Stimulated activated naive CD8-positive, alpha-beta T cell treated with anti-CD3 and anti-CD28 coated beads, Interleukin-15, Interleukin-2, amounts not matched to agents 100 U/mL and 50 U/mL, for 24 hours (primary cell): ENCODE data around the gene CDH23.

Experiments used
- ATAC-seq: fragments of 150-1000 bp; cut with Tn5 transposase; one replicate; pipeline ENCODE4 v1.10.0; 2021
- DNase-seq: peaks from one replicate; pipeline ENCODE4 v3.0.0; 2021

CDH23 gene

DNA sequence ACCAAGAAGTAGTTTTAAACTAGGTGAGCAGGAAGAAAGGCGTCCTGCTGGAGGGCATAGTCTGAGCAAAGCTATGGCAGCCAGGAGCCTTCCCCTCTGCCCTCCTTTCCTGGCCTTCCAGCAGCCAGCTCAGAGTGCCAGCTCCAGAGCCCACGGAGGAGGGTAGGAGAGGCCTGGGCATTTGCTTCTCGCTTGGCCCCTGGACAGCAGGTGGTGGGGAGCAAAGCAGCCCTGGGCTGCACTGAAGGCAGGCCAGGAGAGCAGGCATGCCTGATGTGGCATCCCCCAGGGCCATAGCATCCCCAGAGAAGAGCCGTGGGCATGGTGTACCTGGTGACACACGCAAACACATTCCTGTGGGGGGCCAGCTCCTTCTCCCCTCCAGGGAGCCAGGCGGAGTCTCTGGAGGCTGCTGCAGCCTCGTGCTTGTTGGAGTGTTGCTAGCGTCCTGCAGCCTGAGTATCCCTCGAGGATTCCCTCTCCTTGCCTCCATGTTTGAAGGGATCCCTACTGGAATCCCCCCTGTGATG lies 43.9 kb downstream of the CDH23 start:
- no peak for DNase-seq
- no peak for ATAC-seq

DNA sequence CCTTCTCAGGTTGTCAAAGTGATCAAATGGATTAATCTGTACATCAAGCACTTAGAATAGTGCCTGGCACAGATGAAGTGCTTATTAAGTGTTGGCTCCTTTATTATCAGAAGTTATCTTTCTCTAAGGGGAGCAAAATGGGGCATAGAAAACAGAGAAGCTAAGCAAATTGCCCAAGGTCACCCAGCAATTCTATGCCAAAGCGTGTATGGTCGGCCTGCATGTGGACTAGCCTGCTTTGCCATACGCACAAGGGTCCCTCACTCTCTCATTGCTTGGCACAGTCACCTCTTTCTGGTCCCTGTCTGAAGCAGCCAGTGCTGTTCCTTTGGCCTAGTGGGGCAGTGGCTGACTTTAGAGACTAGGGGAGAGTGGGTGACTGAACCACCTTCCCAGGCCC lies 45.3 kb downstream of the CDH23 start:
- ATAC-seq, result no peak

DNA sequence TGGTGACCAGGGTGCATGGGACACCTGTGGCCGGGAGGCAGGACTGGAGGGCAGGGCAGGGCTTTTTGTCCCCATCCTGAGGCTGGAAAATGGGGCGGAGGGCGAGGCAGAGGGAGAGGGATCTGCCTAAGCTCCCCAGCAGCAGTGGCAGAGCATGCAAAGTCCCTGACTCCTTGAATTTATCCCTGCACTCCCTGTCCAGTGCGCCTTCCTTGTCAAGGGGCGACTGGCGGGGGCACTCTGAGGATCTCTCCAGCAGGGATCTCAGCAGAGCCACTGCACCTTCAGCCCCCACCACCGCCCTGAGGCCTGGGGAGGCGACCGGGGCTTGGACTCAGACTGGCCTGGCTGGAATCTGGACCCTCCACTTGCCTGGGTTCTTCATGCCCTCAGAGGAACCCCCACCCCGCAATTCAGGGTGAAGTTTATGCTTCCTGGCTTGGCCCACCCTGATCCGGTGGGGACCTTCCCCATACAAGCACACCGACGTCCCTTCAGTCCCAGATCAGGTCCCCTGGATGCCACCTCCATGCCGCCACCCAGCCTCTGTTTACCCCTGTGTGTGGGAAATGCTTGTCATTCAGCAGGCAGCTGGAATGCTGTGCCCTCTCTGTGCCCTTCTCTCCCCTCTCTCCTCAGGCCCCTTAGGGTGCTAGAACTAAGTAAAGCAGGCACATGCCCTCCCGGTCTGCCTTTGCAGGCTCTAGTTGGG lies 46.3 kb downstream of the CDH23 start:
- ATAC-seq (no peak), DNase-seq (no peak)

More for the DNA sequence above, 45.3 kb downstream of the CDH23 start:
- DNase-seq, result no peak

DNA sequence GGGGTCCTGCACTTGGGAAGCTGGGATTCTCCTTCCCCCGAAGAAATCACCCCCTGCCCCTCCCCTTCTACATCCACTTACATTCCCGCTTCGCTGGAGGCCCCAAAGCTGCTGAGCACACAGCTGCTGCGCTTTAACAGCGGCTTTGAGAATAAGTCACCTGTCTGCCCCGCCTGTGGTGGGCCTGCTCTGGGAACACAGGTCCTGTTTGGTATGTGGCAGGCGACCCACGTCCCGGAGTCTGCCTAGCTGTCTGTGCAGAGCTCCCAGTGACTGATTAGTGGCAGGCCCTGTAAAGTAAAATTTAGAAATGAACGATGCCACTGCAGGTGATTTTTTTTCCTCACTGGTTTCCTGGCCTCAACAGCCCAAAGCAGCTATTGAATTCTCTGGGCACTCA lies 47.0 kb downstream of the CDH23 start:
- DNase-seq (no peak), ATAC-seq (no peak)

DNA sequence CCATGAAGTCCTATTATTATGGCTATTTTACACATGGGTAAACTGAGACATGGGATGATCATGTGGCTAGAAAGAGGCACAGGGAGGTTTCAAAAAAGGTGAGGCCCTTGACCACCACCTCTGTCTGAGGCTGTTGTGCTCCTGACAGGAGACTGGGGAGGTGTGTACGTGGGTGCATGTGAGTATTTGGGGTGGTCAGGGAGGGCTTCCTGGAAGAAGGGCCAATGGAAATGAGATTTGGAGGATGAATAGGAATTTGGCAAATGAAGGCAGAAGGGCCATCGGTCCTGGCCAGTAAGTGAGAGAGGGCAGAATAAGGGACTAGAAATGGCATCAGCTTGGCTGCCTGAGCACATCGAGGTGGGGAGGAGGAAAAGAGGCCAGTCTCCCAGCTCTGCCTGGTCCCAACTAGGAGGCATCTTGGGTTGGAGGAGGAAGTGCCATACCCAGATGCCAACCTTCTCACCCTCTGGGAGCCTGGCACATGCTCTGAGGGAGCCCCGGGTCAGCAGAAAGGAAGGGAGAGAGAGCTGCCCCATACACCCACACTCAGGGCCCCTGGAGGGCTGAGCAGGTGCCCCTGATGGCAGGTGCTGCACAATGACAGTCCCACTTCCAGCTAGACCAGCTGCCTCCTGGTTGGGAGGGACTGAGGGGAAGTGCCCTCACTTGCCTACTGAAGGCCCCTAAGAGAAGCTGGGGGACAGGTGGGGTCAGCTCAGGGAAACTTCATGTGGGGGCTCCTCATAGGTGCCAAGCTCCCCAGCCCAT lies 47.7 kb downstream of the CDH23 start:
- no peak for DNase-seq
- ATAC-seq, result no peak

DNA sequence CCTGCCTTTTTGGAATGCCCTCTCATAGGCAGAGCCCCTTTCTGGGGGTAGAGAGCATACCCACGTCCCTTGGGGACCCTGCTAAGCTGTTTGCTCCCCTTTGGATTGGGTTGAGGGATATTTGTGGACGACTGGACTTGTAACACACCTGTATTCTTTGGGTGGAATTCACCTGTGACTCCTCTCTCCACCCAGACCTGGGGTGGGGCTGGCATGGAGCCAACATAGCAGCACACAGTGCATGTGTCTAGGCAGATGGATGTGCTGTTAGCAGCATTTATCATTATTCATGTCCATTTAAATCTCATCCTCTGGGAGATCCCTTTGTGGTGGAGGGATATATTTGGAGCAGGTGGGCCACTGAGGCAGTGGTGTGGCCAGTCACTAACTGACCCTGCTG lies 51.0 kb downstream of the CDH23 start:
- DNase-seq (no peak), ATAC-seq (no peak)

DNA sequence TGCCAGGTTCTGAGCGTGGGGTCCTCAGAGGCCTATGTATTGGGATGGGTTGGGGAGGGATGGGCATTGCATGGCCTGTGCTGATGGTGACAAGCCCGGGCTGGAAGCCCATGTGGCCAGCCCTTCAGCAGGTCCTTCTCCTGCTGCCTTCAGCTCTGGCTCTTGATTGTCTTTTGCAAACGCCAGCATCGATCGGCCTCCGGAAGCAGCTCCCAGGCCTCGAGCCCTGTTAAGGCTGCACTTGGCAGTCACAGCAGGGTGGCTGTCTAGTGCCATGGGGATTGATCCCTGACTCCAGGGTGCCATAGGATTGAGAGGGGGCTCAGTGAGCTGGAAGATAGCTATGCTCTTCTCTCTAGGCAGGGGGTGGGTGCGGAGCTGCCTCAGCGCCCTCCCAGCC lies 51.4 kb downstream of the CDH23 start:
- ATAC-seq, result no peak
- DNase-seq, result no peak

DNA sequence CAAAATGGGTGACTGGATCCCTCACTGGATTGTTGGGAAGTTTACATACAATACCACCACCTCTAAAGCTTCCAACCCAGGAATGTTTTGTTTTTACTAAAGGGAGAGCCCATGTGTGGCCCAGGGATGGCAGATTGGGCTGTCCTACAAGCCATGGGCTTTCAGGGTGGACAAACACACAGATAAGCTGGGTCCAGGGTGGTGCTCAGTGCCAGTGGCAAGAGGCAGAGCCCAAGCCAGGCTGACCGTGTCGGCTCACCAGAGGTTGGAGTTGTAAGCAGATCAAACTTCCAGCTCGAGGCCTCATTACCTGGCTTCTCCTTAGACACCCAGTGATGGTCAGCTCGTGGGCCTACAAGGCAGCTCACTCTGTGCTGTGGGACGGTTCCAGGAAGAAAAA lies 52.3 kb downstream of the CDH23 start:
- ATAC-seq (no peak), DNase-seq (no peak)

DNA sequence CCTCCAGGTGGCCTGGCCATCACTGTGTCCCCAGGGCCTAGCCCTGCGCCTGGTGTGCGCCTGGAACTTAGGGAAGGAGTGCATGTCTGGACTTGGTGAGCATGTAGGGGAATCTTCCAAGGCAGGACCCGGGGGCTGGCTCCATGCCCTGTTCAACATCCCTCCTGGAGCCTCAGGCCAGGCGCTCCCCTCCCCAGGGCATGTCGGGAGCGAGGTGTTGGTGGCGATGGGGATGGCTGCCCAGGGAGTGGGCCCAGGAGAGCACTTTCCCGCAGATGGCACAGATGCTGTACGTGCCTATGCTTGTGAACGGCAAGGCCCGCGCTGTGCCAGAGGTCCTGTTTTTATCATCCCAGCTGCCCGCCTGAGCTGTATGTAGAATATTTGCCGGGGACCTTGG lies 55.0 kb downstream of the CDH23 start:
- DNase-seq, result no peak
- no peak for ATAC-seq

DNA sequence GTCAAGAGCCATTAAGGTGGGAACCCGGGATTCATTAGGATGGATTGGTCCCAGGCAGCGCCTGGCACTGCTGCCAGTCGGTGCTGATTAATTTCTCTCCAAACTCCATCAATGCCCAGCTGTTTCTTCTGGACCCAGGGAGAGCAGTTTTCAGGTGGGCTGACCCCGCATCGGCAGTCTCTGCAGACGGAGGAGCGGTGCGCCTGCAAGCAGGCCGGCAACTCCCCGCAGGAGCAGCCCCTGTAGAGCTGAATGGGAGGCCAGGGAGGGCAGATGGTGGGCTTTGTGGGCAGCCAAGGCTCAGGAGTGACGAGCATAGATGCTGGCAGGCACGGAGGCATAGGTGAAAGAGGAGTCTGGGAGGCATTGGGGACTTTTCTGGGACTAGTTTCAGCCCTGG lies 56.5 kb downstream of the CDH23 start:
- ATAC-seq (no peak), DNase-seq (no peak)

DNA sequence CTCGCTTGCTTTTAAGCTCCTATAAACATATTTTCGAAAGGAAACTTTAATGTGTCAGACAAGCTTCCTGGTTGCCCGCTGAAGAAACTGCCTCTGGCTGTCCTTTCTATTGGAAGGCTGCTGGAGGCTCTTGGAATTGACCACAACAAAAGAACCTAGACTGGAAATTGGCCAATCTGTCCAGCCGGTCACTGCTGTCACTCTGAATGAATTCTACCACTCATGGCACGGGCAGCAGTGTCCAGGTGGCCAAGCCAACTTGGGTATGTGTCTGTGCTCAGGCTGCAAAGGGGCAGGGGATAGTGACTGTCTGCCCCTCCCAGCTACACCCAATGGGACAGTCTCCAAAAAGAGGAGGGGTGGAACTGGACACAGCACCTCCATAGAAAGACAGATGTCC lies 57.6 kb downstream of the CDH23 start:
- ATAC-seq (no peak), DNase-seq (no peak)

DNA sequence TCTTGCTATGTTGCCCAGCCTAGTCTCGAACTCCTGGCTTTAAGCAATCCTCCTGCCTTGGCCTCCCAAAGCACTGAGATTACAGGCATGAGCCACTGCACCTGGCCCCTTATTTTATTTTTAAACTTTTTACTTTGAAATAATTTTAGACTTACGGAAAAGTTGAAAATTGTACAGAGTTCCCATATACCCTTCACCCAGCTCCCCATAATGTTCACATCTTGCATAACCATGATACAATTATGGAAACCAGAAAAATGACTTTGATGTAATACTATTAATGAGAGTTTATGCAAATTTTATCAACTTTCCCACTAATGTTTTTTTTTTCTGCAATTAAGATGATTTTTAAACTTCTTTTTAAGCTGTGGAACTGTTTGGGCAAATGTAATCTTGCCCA lies 58.3 kb downstream of the CDH23 start:
- DNase-seq (no peak), ATAC-seq (no peak)

DNA sequence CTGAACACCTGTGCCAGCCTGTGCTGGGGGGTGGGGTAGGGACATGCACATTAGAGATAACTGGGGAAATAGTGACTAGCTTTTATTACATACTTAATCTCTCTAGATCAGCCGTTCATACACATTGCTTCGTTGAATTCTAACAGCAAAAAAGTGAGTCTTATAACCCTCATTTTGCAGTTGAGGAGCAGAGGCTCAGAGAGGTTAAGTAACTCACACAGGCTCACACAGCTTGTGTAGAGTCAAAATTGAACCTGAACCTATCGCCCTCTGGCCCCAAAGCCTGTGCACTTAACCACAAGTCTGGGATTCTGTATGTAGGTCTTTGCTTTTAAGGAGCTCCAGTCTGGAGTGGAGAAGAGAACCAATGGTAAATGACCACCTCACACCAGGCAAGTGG lies 59.9 kb downstream of the CDH23 start:
- ATAC-seq (no peak), DNase-seq (no peak)

DNA sequence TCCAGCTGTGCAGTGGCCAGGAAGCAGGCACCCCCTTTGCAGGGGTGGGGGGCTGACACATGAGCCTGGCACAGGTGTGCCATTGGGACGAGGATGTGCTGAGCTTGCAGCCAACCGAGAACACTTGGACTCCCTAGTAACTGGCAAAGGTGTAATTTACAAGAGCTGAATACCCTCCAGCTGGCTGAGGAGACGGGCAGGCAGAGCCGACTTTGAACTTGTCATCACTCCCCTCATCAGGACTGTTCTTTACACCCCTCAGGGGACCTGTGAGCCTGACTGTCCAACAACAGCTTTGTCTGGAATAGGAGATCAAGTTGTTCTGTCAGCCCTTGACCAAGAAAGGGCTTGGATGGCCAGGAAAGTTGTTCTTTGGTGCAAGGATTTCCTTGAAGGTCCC lies 61.2 kb downstream of the CDH23 start:
- no peak for ATAC-seq
- DNase-seq, result no peak

DNA sequence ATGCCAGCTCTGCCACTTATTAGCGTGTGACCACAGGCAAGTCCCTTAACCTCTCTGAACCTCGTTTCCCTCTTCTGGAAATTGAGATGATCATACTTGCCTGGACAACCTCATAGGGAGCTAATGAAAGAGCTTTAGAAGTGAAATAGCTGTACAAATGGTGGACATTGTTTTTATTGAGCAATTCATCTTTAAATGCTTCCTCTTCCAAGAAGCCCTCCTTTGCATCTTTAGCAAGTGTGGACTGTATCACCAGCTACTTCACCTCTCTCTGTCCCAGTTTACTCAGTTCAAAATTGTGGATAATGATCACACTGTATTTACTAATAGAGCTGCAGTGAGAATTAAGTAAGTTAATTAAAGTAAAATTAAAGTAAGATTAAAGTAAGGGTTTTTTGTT lies 61.7 kb downstream of the CDH23 start:
- ATAC-seq, result no peak

DNA sequence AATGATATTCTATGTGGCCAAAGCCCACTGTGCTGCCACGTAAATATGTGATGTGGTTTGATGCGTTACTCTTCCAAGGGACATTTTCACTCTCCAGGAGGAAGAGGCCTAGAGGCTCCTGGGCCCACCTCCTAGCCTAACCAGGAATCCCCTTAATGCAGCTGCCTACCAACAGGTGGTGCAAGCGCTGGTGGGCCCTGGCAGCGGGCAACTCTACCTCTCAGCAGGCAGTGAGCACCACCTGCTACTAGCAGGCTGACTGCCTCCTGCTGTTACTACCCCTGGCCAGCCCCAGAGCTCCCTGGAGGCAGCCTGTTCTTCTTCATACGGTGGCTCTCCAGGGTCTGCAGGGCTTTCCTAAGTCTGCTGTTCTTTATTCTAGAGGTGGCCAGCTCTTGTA lies 62.8 kb downstream of the CDH23 start:
- no peak for ATAC-seq
- no peak for DNase-seq

More for the DNA sequence above, 61.7 kb downstream of the CDH23 start:
- DNase-seq, result no peak

DNA sequence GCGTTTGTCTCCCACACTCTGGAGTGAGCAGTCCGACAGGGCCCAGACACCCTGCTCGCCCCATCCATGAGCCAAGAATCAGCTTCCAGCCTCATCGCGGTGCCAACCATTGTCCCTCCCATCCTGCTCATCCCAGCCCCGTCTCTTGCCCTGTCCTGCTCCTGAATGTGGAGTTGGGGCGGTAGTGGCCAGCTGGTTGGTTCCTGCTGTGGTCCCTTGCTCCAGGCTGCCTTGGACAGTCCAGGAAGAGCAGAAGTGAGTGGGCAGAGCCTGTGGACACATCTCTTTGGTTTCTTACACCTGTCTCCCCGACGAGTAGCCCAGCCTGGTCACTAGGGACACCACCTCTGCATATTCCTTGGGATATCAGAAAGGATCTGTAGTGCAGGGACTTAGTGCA lies 63.9 kb downstream of the CDH23 start:
- ATAC-seq, result no peak
- DNase-seq, result no peak

DNA sequence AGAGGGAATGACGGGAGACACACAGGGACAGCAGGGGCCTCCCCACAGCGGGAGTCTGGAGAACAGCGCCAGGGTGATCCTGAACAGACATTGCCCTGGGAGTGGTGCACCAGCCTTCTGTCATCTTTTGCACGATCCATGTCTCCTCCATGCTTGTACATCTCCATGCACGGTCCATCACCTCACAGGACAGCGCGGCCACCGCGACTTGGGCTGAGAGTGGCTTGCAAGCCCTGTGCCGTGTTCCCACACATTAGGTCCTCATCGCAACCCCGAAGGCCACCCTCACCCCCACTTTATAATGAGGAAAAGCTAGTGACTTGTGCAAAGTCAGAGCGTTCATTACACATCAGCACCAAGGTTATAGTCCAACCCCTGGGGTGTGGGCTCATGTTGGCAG lies 64.7 kb downstream of the CDH23 start:
- DNase-seq (no peak), ATAC-seq (no peak)

DNA sequence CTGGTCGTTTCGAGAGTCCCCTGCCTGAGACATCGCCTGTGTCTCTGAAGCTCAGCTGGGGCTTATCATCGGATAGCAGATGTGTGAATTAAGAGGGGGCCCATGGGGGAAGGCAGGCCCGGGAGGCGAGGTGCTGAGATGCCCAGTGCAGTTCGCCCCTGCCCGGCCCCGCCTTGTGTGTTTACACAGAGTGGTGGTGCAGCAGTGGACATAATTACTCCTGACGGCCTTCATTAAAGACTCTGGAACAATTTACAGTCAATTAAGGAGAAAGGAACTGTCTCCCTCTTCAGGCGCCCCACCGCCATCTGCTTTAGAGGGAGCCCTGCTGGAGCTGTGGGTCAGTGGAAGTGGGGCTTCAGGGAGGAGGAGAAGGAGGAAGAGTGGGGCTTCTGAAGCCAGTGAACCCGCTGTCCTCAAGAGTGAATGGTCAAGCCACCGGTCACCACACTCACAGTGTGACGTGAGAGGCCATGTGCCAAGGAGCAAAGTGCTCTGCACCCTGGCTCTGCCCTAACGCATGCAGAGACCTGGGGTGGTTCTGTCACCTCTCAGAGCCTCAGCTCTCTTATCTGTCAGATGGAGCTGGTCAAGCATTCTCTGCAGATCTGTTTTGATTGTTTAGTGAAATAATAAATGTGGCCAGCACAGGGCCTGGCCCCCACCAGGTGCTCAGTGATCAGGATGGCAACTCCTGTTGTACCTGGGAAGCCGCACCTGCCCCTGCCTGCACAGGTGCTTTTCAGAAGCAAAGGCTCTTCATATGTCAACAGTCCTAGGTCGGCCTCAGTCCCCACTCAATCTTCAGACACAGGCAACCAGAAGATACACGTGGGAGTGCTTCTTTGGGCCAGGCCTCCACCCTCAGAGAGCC lies 65.6 kb downstream of the CDH23 start:
- ATAC-seq (no peak), DNase-seq (no peak)

DNA sequence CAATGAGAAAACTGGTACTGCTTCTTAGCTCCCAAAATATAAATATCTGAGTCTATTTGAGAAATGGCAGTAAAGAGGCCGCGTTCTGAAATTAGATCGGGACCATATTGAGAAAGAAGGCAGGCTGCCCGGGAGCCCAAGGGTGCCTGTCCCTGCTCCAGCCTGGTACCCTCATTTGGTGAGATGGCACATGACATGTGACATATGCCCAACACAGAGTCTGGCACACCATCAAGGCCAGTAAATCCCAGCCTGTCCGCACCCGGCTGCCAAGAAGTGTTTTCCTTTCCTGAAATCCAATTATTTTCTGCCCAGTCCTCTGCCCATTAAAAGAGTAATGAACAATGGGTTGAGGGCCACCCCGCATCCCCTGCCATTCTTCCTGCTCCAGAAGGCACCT lies 66.4 kb downstream of the CDH23 start:
- DNase-seq (no peak), ATAC-seq (no peak)

DNA sequence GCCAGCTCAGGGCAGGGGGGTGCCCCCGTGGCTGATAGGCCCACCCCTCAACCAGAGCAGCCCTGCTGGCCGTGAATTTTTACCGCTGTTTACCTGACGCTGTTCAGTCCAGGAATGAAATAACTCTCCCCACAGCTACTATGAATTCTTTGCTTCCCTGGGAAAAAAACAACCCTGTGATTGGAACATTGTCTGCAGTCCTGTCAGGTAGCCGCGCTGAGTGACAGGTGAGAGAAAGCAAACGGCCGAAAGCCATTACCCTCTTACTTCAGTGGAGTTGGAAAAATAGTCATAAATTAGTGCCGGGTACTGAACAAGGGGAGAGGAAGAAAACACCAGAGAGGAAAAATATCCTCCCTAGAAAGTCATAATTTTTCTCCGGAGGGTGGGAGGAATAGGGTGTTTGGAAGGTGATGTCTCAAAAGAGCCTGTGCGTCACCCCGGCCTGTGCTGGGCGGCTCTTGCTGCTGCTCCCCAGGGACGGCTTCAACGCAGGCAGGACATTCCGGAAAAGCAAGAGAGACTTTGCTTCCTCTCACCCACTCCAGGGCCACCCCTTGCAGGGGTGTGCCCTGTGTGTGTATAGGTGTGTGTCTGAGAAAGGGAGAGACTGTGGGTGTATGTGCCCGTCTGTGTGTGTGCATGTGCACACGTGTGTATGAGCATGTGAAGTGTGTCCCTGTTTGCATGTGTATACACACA lies 69.0 kb downstream of the CDH23 start:
- ATAC-seq (no peak), DNase-seq (no peak)

DNA sequence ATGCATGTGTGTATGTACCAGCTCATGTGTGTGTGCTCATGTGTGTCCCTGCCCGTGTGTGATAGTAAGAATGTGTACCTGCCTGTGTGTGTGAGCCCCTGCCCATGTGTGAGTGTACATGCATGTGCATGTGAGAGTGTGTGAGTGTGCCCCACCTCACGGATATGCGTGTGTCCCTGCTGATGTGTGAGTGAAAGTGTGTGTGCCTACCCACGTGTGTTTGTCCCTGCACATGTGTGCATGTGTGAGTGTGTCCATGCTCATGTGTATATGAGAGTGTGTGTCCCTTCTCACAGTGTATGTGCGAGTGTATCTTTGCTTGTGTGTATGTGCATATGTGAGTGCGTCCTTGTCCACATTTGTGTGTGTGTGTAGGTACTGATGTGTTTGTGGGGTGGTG lies 69.6 kb downstream of the CDH23 start:
- DNase-seq, result no peak
- ATAC-seq, result no peak
